SK-N-SH treated with all-trans-retinoic acid at 6 μM for 48 hours (cell line): ENCODE results near the gene ANK3.

Experiments used
- ARNTL ChIP-seq: fragments of 450-650 bp; formaldehyde crosslinking; IDR thresholded peaks from 2 replicates; pipeline ENCODE4 v1.5.0; 2020; ENCODE audit warnings: low read depth, mild to moderate bottlenecking, moderate library complexity, borderline replicate concordance
- CSDC2 ChIP-seq: fragments of 250-450 bp; sonication (Bioruptor Pico); IDR thresholded peaks from 2 replicates; pipeline ENCODE4 v1.5.0; 2020; ENCODE audit warnings: mild to moderate bottlenecking, moderate library complexity
- ESRRG ChIP-seq: fragments of 250-450 bp; sonication (Bioruptor Pico); IDR thresholded peaks from 2 replicates; pipeline ENCODE4 v1.6.1; 2021; ENCODE audit warnings: mild to moderate bottlenecking
- GLIS3 ChIP-seq: fragments of 250-450 bp; sonication (Bioruptor Pico); IDR thresholded peaks from 2 replicates; pipeline ENCODE4 v1.5.0; 2020; ENCODE audit warnings: mild to moderate bottlenecking, moderate library complexity
- ISL1 ChIP-seq: fragments of 250-450 bp; sonication (Bioruptor Pico); IDR thresholded peaks from 2 replicates; pipeline ENCODE4 v2.1.2; 2022; ENCODE audit warnings: mild to moderate bottlenecking, moderate library complexity
- RARB ChIP-seq: fragments of 250-450 bp; sonication (Bioruptor Pico); IDR thresholded peaks from 2 replicates; pipeline ENCODE4 v1.8.0; 2021; ENCODE audit warnings: mild to moderate bottlenecking, moderate library complexity
- SNAI2 ChIP-seq: fragments of 250-450 bp; sonication (Bioruptor Pico); IDR thresholded peaks from 2 replicates; pipeline ENCODE4 v1.5.0; 2020; ENCODE audit warnings: mild to moderate bottlenecking, moderate library complexity
- TOX ChIP-seq: fragments of 250-450 bp; sonication (Bioruptor Pico); IDR thresholded peaks from 2 replicates; pipeline ENCODE4 v1.8.0; 2021; ENCODE audit warnings: mild to moderate bottlenecking, moderate library complexity, borderline replicate concordance
- ZC3H10 ChIP-seq: fragments of 250-450 bp; sonication (Bioruptor Pico); IDR thresholded peaks from 2 replicates; pipeline ENCODE4 v1.5.1; 2021; ENCODE audit warnings: mild to moderate bottlenecking, moderate library complexity
- ZNF565 ChIP-seq: fragments of 450-650 bp; formaldehyde crosslinking; conservative IDR thresholded peaks from 2 replicates; pipeline ENCODE4 v1.5.0; 2020; ENCODE audit warnings: low read depth, mild to moderate bottlenecking, moderate library complexity
- ZNF8 ChIP-seq: fragments of 450-650 bp; formaldehyde crosslinking; IDR thresholded peaks from 2 replicates; pipeline ENCODE4 v1.5.0; 2020; ENCODE audit warnings: mild to moderate bottlenecking, moderate library complexity
- TF ChIP-seq, protein P1 (sequence below): fragments of 250-450 bp; sonication (Bioruptor Pico); IDR thresholded peaks from 2 replicates; pipeline ENCODE4 v1.8.0; 2020; ENCODE audit warnings: mild to moderate bottlenecking, moderate library complexity, borderline replicate concordance
- TF ChIP-seq, protein P2 (sequence below): fragments of 250-450 bp; sonication (Bioruptor Pico); IDR thresholded peaks from 2 replicates; pipeline ENCODE4 v1.5.1; 2020; ENCODE audit warnings: low read depth, mild to moderate bottlenecking, moderate library complexity
- TF ChIP-seq, protein P3 (sequence below): fragments of 250-450 bp; sonication (Bioruptor Pico); IDR thresholded peaks from 2 replicates; pipeline ENCODE4 v1.5.1; 2021; ENCODE audit warnings: mild to moderate bottlenecking, moderate library complexity

DNA sequence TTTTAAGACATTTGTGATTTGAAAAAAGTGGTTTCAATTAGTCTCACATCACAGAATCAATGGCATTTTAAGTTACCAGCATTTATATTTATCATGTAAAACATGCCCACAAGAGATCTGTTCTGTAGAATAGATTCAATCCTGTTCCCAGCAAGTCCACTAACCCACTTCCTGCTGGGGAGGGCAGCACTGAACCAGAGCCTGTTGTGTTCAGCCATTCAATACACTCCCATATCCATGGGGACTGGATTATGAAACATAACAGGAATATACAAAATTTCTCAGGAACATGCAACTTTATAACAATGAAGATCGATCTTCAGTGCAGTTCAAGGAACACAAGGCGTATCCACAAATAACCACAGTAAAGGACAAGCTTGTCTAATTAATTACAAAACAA is 24.4 kb upstream of the ANK3 start:
- TF ChIP-seq CSDC2 (CRISPR knock-in tag) = no peak
- TF ChIP-seq TOX (CRISPR knock-in tag) = no peak
- no peak for TF ChIP-seq ISL1 (CRISPR knock-in tag)
- no peak for TF ChIP-seq ESRRG (CRISPR knock-in tag)
- TF ChIP-seq ARNTL = no peak
- TF ChIP-seq, protein P1, sequence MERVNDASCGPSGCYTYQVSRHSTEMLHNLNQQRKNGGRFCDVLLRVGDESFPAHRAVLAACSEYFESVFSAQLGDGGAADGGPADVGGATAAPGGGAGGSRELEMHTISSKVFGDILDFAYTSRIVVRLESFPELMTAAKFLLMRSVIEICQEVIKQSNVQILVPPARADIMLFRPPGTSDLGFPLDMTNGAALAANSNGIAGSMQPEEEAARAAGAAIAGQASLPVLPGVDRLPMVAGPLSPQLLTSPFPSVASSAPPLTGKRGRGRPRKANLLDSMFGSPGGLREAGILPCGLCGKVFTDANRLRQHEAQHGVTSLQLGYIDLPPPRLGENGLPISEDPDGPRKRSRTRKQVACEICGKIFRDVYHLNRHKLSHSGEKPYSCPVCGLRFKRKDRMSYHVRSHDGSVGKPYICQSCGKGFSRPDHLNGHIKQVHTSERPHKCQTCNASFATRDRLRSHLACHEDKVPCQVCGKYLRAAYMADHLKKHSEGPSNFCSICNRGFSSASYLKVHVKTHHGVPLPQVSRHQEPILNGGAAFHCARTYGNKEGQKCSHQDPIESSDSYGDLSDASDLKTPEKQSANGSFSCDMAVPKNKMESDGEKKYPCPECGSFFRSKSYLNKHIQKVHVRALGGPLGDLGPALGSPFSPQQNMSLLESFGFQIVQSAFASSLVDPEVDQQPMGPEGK = no peak
- TF ChIP-seq ZC3H10 (CRISPR knock-in tag) = no peak
- TF ChIP-seq, protein P2, sequence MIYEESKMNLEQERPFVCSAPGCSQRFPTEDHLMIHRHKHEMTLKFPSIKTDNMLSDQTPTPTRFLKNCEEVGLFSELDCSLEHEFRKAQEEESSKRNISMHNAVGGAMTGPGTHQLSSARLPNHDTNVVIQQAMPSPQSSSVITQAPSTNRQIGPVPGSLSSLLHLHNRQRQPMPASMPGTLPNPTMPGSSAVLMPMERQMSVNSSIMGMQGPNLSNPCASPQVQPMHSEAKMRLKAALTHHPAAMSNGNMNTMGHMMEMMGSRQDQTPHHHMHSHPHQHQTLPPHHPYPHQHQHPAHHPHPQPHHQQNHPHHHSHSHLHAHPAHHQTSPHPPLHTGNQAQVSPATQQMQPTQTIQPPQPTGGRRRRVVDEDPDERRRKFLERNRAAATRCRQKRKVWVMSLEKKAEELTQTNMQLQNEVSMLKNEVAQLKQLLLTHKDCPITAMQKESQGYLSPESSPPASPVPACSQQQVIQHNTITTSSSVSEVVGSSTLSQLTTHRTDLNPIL (CRISPR knock-in tag) = no peak
- no peak for TF ChIP-seq ZNF8 (CRISPR knock-in tag)
- TF ChIP-seq, protein P3, sequence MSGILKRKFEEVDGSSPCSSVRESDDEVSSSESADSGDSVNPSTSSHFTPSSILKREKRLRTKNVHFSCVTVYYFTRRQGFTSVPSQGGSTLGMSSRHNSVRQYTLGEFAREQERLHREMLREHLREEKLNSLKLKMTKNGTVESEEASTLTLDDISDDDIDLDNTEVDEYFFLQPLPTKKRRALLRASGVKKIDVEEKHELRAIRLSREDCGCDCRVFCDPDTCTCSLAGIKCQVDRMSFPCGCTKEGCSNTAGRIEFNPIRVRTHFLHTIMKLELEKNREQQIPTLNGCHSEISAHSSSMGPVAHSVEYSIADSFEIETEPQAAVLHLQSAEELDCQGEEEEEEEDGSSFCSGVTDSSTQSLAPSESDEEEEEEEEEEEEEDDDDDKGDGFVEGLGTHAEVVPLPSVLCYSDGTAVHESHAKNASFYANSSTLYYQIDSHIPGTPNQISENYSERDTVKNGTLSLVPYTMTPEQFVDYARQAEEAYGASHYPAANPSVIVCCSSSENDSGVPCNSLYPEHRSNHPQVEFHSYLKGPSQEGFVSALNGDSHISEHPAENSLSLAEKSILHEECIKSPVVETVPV (CRISPR knock-in tag) = no peak
- no peak for TF ChIP-seq ZNF565 (CRISPR knock-in tag)
- no peak for TF ChIP-seq GLIS3
- no peak for TF ChIP-seq RARB (CRISPR knock-in tag)
- TF ChIP-seq SNAI2 (CRISPR knock-in tag) = no peak
